GM19025 (cell line): Measurements from ENCODE around the gene ITGB1.

Experiments used
- ATAC-seq: cut with Tn5 transposase; IDR thresholded peaks from one replicate; pipeline ENCODE4 v1.9.1; 2021; ENCODE audit warnings: mild to moderate bottlenecking, low read depth, moderate library complexity; ENCODE audit not compliant: unreplicated experiment

Gene ITGB1

DNA sequence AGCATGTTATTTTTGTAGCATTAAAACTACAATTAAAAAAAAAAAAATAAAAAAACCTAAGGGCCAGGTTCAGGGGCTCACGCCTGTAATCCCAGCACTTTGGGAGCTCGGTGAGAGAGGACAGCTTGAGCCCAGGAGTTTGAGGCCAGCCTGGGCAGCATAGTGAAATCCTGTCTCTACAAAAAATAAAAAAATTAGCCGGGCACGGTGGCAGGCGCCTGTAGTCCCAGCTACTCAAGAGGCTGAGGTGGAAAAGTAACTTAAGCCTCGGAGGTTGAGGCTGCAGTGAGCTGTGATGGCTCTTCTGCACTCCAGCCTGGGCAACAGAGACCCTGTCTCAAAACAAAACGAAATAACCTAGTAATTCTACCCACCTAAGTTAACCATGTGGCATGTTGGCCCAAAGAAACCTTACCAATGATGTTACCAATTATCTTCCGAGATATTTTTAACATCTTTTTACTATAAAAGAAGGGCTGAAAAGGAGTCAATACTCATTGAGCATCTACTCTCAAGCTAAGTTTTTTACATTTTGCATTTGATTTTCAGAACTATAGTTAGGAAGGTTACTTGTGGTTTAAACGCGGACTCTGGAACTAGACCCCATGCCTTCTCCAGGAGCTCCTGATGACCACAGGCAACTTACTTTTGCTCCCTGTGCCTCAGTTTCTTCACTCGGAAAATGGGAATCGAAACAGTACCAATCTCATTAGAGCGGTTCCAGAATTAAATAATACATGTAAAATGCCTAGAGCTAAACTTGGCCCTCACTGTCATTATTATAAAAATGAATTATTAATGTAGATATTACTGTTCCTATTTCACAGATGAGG lies 1.4 kb downstream of the ITGB1 start:
- ATAC-seq = no peak

DNA sequence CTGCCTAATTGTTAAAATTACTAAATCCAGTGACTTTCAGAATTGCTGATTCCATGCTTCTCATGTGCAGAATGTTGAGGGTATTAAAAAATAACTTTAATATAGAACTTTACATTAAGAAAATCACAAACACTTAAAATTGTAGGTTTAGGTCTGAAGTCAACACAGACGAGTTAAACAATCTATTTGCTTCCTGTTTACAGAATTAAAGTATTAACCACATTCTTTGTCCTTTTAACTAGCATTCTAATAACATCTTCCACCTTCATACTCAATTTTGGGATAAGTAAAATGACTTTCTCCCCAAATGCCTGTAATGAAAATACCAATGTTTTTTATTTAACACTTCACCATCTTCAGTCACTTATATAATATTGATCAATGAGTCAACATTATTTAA lies 2.2 kb downstream of the ITGB1 start:
- ATAC-seq = no peak

DNA sequence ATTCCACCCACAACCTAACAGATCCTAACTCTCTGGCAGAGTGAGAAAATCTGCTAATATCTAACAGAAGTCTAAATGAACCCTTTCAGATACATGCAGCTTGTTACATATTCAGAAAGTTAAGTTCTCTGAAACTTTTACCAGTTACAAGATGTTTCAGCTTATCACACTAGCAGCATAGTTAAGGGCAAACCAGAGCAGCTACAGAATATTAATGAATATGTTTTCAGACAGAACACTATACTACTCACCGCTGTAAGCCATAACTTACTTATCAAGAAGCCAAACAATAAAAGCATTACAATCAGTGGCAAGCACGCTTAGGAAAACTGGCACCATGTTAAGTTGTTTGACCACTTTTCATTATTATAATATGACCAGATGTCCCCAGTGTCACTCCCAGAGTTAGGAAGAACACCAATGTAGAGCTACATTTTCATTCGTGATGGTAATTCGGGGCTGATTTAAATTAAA lies 2.7 kb downstream of the ITGB1 start:
- ATAC-seq = no peak

DNA sequence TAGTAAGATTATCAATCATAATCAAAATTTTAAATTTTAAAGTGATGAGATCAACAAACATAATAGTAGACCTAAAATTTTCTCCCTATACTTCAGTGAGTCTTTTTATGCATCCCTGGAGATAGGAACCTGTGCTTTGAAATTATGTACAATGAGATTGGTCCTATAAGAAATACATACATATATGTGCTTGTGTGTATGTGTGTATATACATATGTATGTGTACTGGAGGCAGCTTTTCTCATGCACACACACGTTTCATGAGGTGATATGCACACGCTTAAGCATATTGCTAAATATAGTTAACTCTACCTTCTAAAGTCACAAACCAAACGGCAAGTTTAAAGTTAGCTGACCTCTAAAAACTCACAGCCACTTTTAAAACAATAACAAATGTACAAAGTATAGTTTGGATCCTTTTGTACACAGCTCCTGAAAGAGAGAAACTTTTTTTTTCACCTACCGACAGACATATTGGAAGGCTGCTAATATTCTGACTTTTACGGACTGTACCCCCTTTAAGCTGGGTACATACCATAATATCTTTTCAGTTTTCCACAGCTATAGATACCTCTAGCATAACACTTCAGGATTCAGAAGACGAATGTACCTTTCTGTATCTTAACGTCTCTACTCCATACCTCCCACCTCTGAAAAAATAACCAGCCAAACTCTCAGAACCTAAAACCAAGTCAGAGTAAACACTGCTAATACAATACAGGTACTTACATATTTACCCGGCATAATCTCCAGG lies 3.3 kb downstream of the ITGB1 start:
- ATAC-seq = no peak

DNA sequence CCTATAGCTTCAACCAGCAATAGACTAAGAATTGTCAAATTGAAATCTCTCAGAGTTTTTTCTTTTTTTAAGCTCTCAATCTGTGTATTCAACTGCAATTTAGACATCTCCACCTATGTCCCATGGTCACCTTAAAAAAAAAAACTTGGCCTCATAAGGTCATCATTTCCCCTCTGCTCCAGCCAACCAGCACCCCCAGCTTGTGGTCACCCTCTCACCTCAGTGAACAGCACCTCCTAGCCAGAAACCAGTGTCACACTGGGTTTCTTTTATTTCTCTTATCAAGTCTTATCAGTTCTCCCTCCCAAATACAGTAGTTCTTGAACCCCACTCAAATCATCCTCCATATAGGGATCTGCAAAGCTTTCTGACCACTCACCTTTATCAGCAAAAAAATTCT lies 4.0 kb downstream of the ITGB1 start:
- no peak for ATAC-seq

DNA sequence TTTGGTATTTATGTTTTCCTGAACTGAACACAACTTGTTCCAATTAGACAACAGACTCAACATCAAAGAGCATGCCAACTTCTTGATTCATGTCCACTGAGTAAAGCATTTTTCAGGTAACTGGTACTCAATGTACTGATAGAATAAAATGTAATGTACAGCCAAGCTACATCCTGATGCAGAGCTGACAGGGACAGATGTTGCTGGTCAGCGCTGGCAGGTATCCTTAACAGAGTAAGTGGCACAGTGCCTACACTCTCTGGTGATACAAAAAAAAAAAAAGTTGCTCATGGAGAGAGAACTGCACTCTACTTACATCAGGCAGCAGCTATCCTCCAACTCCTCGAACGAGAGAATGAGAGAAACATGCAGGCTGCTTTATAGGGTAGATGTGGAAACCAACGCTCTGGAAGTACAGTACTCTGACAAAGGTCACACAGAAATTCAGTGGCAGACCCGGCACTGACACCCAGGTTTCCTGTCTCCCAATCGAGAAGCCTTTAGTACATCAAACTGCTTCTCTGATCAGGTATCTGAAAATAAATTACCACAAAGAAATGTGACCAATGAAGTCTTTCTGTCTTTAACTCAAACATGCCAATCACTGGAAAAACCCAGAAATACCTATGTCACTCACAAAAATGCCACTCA lies 4.6 kb downstream of the ITGB1 start:
- ATAC-seq = no peak

DNA sequence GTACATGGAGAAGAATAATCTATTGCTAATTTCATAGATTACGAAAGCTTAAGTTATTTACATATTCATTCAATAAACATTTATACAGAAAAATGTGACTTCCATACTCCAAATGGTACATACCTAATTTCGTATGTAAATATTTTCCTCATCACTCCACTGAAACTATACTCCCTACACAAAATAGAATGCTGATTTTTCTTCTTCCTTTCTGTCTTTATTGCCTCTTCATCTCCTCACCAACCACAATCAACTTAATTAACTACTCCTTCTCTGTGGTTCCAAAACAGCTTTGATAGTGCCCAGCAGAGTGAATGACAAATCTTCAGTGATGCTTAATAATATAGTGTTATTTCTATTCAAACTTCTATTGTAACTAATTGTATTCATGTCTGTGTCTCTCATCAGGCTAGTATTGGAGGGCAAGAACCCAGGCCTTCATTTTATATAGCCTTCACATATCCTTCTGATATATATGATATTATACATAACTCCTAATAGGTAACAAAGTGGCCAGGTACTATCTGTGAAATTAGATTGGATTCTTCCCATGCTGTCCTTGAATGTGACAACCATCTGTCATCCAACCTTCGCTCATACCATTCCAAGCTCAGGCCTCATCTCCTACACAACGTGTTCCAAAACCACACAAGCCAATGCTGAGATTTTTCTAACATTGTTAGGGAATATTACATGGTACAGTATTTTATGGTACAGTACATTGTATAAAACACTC lies 5.3 kb downstream of the ITGB1 start:
- no peak for ATAC-seq

DNA sequence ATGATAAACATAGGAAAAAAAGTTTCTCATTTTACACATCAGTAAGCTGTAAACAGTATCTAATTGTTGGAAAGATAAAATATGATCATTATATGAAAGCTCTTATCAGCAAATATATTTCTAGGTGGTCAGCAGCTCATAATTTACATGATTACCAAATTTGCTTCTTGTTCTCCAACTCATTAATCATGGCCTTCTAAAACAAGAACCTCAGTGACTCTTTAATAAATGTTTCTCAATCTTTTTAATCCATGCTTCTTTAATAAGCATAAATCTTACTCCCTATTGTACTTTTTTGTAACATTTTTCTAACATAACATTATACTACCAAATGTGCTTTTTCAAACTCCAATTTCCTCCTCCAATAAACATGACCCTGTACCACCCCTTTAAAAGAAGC lies 5.9 kb downstream of the ITGB1 start:
- ATAC-seq = no peak

DNA sequence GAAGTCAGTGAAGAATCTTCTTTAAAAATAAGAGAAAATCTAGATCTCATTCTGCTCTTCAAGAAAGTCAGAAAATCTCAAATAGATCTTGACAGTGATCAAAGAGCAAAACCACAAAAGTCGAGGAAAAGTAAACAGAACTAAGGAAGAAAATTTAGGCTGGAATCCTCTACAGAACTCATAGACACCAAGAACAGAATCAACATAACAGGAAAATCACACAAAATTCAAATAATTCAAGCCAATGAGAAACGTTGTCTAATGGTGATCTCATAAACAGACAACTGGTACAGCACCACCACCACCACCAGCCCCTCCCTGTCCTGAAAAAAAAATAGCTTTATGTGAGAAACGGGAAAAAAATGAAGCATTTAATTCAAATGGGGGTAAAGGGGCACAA lies 6.9 kb downstream of the ITGB1 start:
- no peak for ATAC-seq

DNA sequence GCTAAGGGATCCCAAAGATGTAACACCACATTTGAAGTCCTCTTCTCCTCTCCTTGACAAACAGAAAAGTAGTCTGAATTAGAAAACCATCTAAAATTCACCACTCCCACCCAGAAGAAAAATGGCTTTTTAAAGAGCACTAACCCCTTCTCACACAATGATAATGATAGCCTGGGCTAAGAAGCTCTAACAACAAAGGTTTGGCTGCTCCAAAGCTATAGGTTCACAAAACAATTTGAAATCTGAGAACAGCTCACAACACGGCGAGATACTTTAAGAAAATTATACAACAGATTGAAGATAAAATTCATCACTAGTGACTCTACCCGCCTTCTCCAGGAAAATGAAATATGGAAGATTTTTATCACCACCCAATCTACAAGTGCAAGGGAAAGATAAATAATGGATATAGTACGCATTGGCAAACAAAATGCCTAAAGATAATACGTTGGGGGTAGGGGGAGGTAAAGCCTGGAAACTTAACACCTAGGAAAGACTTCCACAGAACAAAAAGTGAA lies 7.4 kb downstream of the ITGB1 start:
- ATAC-seq = no peak

DNA sequence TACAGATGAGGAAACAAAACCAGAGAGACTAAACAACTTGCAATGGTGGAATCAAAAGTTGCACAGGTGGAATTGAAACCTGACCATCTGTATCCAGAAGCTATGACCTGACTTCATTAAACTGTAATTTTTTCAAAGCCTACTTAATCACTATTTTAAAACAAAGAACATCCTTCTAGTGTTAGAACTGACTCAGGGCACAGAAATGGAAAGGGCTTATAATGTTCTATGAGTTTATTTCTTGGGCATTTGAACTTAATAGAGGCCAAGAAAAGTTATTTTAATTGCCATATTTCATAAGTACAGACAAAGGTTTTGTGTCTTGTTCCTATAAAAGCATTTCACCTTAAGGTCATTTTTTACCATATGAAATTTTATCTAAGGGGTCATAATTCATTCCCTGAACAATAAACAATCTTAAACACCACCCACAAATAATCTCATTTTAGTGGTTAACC lies 8.8 kb downstream of the ITGB1 start:
- ATAC-seq = no peak

DNA sequence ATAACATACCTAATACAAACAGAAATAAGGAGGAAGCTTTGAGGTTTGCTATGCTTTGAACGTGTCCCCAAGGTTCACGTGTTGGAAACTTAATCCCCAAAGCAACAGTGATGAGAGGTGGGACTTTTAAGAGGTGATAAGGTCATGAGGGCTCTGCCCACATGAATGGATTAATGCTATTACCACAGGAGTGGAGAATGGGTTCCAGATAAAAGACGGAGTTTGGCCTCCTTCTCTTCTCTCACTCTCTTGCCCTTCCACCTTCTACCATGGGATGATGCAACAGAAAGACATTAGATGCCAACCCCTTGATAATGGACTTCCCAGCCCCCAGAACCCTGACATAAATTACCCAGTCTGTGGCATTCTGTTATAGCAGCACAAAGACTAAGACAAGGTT lies 9.6 kb downstream of the ITGB1 start:
- no peak for ATAC-seq

DNA sequence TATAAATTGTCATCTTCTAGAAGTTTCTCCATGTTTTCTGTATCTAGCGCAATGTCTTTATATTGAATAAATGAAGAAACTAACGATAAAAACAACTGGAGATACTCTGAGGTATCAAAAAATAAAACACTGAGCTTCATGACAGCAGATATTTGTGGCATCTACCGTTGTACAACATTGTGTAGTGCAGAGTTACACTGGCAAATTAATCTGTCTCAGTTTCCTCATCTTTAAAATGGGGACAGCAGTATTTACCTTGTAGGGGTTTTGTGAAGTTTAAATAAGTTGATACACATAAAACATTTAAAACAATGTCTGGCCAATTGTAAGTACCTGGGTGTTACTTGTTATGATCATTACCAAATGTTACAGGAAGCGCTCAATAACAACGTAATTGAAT lies 10.4 kb downstream of the ITGB1 start:
- no peak for ATAC-seq

DNA sequence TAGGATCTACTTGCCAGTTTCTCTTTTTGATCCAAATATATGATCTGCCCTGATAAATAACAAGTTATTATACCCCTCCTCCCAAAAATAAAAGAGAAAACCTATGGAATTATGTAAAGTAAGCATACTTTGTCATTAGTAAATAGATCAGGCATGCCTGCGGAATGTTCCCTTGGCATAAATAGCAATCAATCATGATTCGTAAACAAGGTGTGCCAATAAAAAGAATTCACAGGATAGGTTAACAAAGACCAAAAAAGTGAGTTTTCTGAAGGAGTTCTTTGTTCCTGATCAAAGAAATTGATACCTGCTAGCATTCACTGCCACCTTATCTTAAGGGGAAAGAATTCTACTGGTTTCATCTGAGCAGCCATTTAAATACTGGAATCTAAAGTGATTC lies 11.9 kb downstream of the ITGB1 start:
- ATAC-seq = no peak

DNA sequence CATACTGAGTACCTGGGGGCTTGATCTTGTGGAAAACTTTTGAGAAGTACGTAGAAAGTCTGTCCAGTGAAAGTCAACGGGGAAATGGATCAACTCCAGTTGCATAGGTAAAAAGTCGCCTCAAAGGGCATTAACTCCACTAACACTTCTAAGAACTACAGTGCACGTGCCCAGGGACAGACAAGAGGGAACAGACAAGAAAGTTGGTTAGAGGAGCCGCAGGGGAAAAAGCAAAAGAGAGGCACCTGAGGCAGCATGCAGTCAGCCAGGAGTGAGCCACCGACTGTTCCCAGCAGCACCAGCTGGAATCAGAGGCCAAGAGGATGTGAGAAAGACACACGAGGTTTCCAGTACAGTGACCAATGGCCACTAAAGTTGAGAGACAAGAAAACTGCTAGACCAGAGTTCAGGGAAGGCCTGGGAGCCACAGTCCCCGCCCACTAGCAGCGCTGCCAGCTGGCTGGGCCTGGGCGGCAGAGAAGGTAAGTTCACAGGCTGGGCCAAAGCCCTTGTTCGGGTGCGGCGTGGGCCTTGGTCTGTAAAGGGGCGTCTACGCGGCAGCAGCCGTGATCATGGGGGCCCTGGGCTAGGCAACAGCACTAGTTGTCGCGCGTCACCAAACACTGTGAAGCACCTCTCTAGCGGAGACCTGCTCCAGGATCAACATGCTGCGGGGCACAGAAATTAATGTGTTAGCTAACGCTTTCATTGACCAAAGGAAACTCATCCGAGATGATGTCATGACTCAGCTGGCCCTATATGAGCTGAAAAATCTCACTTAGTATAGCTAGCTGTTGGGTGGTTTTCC lies 14.0 kb downstream of the ITGB1 start:
- no peak for ATAC-seq

DNA sequence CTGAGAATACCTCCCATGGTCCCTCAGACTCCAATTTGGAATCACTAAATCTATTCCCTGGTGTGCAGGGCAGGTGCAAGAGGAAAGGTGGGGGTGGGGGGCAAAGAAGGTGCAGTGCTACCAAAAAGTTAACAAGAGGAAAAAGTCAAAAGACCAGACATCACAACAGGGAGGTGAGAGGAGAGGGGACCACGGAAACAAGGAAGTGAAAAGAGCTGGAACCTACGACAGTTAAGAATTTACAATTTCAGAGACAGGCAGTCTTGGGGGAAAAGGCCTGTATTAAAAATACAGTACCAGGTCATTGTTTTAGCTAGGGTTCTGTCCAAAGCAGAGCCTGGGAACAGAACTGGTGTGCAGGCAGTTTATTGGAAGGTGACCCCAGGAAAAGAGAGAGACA lies 14.6 kb downstream of the ITGB1 start:
- no peak for ATAC-seq

DNA sequence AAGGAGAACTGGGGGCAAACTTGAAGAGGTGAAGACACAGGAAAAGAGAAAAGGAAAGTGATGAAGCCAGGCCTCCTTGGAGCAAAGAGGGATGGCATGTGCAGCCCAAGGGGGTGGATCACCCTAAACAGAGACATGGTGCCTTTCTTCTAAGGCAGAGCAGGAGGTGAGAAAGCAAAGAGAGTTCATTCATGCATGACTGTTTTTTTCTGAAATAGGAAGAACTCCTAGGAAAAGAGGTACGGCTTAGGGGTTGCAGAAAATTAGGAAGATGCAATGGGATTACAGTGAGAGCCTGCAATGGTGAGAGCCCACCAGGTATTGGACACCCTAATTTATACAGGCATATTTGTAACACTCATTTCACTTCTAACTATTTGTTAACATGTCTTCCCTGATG lies 15.9 kb downstream of the ITGB1 start:
- no peak for ATAC-seq

DNA sequence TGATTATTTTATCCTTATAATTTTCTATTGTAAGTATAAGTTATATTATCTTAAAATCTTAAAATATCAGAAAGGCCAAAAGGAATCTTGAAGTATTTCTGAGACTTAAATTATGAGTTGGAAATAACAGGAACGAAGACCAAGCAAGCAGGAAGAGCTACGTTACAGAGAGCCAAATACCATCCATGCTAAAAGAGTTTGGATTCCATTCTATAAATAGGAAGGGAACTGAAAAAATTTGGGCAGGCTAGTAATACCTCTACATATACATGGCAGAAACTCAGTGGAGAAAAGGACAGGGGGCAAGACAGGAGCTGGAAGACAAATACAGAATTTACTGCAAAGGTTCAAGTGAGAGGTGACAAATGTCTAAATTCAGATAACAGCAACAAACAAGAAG lies 16.7 kb downstream of the ITGB1 start:
- no peak for ATAC-seq
